Testis (tissue), 3 donors: Measurements from ENCODE around the gene CD80. TPM values are rescaled to one million over a fixed set of nuclear protein-coding genes. Genes with fewer than 3 reads are reported as not detected.

Source experiments
- DNase-seq: peaks from one replicate; pipeline ENCODE4 v3.0.0-alpha.2; 2019
- H3K27ac ChIP-seq, 2 donors: fragments of 200-600 bp; sonication (generic); one replicate each; pipeline ENCODE4 v1.5.1; 2019
- H3K27me3 ChIP-seq: fragments of 200-600 bp; sonication (generic); one replicate; pipeline ENCODE4 v1.5.1; 2019
- H3K36me3 ChIP-seq: fragments of 200-600 bp; sonication (generic); one replicate; pipeline ENCODE4 v1.5.1; 2017; ENCODE audit warnings: low read depth; ENCODE audit errors: missing control alignments
- H3K4me1 ChIP-seq: fragments of 200-600 bp; sonication (generic); one replicate; pipeline ENCODE4 v1.5.1; 2019
- H3K4me3 ChIP-seq, 2 donors: fragments of 200-600 bp; sonication (generic); one replicate each; pipeline ENCODE4 v1.5.1; 2017 to 2019
- H3K9me3 ChIP-seq: fragments of 200-600 bp; sonication (generic); one replicate; pipeline ENCODE4 v1.5.1; 2017
- CTCF ChIP-seq, 3 experiments: fragments of 450-650 bp in 2 of 3; fragments of 200-600 bp in 1 of 3; sonication (generic) in 1 of 3; IDR thresholded peaks; one replicate each; pipeline ENCODE4 v1.5.1; 2016 to 2019; ENCODE audit warnings: antibody characterized with exemption in 3 of 3, mild to moderate bottlenecking in 2 of 3, moderate library complexity in 1 of 3
- POLR2A ChIP-seq: fragments of 450-650 bp; IDR thresholded peaks from one replicate; pipeline ENCODE4 v1.6.1; 2017; ENCODE audit warnings: antibody characterized with exemption, mild to moderate bottlenecking, moderate library complexity
- whole genome bisulfite sequencing, 2 donors: methylation state at CpG; one replicate each; pipeline ENCODE4 v1.1.5; 2018; 5-methylcytosine and 5-hydroxymethylcytosine counted together
- intact Hi-C: fragments of 100-400 bp; cut with DNase I; formaldehyde crosslinking; loops from one replicate; pipeline ENCODE4 v1.15.1; 2023; ENCODE audit warnings: low total_unique reads
- polyA plus RNA-seq: library from polyadenylated mRNA; stranded (reverse); fragments of 350-450 nt; fragmentation: Illumina TruSeq; extraction: RNeasy Lipid Tissue Mini Kit (QIAGEN cat#74804); gene quantifications from one replicate; pipeline ENCODE4 v1.2.3, GENCODE V29; 2014; ENCODE audit warnings: low read depth, low replicate concordance; ENCODE audit not compliant: insufficient read depth
- total RNA-seq, 2 donors: library from RNA; depleted of rRNA; stranded (reverse); fragments of >200 nt; gene quantifications; one replicate each; pipeline ENCODE4 v1.2.3, GENCODE V29; 2016

The CD80 gene
- total and polyA plus RNA-seq, 3 donors from 2014 or later: 0.42 to 2.0 (median 0.74) TPM

DNA sequence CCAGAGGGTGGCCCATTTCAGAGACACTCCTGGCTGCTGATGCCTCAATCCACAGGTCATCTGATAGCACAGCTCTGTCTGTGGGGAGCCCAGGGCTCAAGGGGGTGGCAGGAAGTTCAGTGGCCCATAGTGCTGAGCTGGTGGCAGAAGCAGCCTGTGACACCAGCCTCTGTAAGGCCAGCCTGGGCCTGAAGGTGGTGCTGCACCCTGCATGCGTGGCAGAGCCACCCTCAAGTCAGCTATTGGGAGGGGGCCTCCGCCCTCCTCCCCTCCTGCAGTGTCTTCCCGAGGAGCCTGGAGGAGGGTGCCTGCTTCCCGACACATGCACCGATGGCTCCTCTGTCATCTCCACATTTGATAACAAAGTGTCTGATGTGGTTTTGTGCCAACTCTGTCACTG lies 41.3 kb upstream of the CD80 start:
- H3K4me1 ChIP-seq: no peaks in the 10 kb centered on the region
- peak; percentile 59 for DNase-seq
- no peak overlapping the region for H3K4me3 ChIP-seq
- 58 to 70% methylated on average over 2 to 5 of the region's 5 CpGs for WGBS, 2 donors
- H3K27me3 ChIP-seq: no peaks in the 10 kb centered on the region
- intact Hi-C loops: no loop called here
- peak in 2 of 3 experiments; percentile 30 to 43 for TF ChIP-seq CTCF (IDR thresholded peaks at IDR 0.05)
- no peak for TF ChIP-seq POLR2A
- no peak overlapping the region for H3K27ac ChIP-seq
- no peaks in the 10 kb centered on the region for H3K36me3 ChIP-seq
- H3K9me3 ChIP-seq: no peaks in the 10 kb centered on the region

DNA sequence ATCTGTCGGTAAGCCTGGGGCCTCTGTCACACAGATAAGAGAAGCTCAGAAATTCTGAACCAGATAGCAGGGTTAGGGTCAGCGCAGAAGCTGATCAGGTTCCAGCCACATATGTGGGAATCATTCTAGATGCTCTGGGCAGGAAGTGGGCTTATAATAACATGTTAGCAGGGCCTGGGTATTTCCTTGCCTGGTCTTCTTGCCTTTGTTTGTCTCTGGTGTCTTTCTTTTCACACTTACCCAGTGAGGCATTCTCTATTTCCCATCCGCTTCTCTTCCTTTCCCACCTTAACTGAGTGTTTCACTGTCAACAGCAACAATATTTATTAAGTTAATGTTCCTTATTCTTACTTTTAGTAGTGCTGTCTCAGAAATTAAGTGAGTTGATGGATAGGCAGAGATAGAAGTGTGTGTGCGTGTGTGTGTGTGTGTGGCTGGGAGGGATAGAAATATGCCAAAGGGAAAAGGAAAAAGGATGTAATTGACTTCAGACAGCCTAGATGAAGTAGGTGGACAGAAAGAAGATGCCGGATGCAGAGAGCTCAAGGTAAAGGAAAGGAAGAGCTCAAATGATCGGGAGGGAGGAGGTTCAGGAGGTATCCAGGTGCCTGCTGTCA lies 40.3 kb upstream of the CD80 start:
- no peaks in the 10 kb centered on the region for H3K4me1 ChIP-seq
- no peaks in the 10 kb centered on the region for H3K9me3 ChIP-seq
- H3K36me3 ChIP-seq: no peaks in the 10 kb centered on the region
- no peak for TF ChIP-seq POLR2A
- no peak for TF ChIP-seq CTCF (IDR thresholded peaks at IDR 0.05)
- intact Hi-C loops: no loop called here
- H3K27me3 ChIP-seq: no peaks in the 10 kb centered on the region
- no peak overlapping the region for H3K4me3 ChIP-seq
- DNase-seq: no peak
- peak overlapping the region in 1 of 2 donors; percentile 77 for H3K27ac ChIP-seq
- 84 to 88% methylated on average over 6 of the region's 6 CpGs for WGBS, 2 donors

DNA sequence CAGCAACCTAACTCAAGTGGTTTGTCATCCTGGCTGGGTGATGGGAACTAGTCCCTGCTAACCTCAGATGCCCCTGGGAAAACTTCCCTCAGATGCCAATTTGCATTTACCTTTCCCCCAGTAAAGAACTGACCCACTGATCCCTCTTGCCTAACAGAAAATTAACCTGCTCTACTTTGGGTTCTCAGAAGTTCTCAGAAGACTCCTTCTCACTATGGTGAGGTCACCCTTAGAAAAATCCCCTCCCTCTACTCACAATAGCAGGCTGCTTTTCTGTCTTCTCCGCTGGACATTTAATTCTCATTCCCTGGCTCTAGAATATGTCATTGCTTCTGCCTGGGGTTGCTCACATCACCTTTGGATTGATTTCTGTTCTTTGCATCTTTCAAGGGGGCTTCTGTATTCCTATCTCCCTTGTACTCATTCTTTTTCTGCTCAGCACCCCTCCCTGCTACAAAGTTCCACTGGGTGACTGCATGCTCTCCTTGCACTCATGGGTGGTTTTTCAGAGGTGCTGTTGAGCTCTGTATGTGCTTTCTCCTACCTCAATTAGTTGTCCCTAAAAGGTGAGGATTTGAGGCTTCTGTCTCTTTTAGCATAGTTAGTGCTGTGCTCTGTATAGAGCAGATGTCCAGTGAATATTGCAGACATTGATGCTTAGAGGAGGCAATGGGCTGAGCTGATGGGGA lies 39.1 kb upstream of the CD80 start:
- DNase-seq: no peak
- Histone ChIP-seq H3K27me3 (no peaks in the 10 kb centered on the region), H3K36me3 (no peaks in the 10 kb centered on the region), H3K27ac (peak overlapping the region in 1 of 2 donors; percentile 77), H3K4me3 (no peak overlapping the region), H3K4me1 (no peaks in the 10 kb centered on the region), H3K9me3 (no peaks in the 10 kb centered on the region)
- WGBS, 2 donors: 97 to 100% methylated on average over 1 of the region's 1 CpG
- TF ChIP-seq CTCF (IDR thresholded peaks at IDR 0.05) (no peak), POLR2A (no peak)
- intact Hi-C loops: no loop called here

DNA sequence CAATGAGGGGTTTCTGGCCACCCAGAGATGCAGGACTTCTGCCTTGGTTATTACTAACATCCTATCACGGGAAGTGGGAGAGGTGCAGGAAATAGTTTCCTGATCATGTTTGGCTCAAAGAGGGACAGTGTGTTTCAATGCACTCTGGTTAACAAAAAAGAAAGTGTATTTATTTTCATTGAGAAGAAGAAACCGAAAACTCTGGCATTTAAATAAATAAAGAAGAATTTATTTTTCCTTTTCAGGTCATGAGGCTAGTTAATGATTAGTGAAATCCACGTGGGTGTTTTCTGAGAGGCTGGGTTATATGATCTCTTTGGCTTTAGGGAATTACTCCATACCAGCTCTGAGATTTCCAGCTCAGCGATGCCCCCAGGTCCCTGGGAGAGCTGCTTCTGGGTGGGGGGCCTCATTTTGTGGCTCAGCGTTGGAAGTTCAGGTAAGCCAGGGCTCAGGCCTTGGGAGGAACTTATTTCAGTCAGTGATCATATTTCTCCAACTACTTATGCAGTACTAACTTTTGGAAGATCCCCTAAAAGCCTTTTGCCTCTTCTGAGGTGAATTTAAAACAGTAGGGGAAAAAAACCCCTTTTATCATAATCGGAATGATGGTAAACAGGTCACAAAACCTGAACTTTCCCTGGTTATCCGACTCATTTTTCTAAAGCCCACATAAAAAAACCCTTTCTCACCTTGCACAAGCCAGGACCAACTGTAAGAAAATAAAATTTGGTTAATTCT lies 38.3 kb upstream of the CD80 start, which contains the start of gene PLA1A:
PLA1A (plus strand) TSS at position 338 of the 741 bp plus-strand sequence; CDS start at position 367, 29 bp downstream.
- WGBS, 2 donors: 61 to 62% methylated on average over 7 of the region's 7 CpGs
- intact Hi-C loops: no loop called here

More for the DNA sequence above, 38.3 kb upstream of the CD80 start, which contains the start of gene PLA1A:
- no peak for DNase-seq
- Histone ChIP-seq H3K27ac (peak within 1 kb of the TSS; percentile 36 to 77), H3K27me3 (no peaks in the 10 kb centered on the region), H3K36me3 (no peaks in the 10 kb centered on the region), H3K4me3 (no peak within 1 kb of the TSS), H3K4me1 (no peaks in the 10 kb centered on the region), H3K9me3 (no peaks in the 10 kb centered on the region)
- TF ChIP-seq POLR2A (no peak), CTCF (IDR thresholded peaks at IDR 0.05) (no peak)
